Right lung (tissue), 5 donors: ENCODE results near the gene PBX4. TPM values are rescaled to one million over a fixed set of nuclear protein-coding genes. Genes with fewer than 3 reads are reported as not detected.
A peak's percentile ranks its signal among the peaks of the same experiment; 100 is the strongest.

Experiments used
- DNase-seq, 2 donors: peaks; one replicate each; pipeline ENCODE4 v3.0.0-alpha.2; 2013
- polyA plus RNA-seq, 5 donors: library from polyadenylated mRNA; unstranded; fragments of 120-200 nt; gene quantifications; one replicate each; pipeline versions ENCODE4 v1.2.1 to v1.2.3, GENCODE V29; 2013; ENCODE audit warnings: inconsistent platforms in 1 of 5, low replicate concordance in 1 of 5; ENCODE audit not compliant: insufficient read length in 5 of 5, insufficient read depth in 1 of 5

PBX4 gene
- polyA plus RNA-seq, 5 donors: 12.0 to 23.5 (median 17.4) TPM

DNA sequence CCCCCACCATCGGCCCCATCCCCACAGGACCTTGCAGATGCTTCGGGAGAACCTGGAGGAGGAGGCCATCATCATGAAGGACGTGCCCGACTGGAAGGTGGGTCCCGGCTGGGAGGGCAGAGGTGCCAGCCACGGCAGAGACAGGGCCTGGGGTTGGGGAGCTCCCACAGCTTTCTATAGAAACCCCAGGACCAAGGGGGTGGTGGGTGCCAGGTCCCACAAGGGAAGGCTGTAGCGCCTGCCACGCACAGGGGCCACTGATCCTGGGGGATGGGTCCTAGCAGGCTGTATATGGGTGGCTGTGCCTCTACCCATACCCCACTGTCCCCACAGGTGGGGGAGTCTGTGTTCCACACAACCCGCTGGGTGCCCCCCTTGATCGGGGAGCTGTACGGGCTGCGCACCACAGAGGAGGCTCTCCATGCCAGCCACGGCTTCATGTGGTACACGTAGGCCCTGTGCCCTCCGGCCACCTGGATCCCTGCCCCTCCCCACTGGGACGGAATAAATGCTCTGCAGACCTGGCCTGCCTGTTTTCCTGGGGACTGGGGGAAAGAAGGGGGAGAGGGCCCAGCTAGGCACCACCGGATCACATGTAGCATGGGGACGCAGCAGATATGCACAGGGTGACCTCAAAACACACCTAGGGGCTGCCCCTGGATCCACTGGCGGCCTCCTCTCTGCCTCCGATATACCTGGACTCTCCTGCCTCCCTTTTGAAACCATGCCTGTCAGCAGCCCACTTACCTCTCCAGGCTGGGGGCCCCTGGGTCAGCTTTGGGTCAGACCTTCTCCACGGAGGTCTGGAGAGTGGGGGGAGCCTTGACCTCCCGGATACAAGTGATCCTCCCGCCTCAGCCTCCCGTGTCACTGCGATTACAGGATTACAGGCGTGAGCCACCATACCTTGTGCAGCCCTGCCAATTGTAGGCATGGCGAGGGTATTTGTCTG, 90.5 kb downstream of the PBX4 start:
- no peak for DNase-seq

- no peak for DNase-seq
These were observed 91.2 kb downstream of the PBX4 start for GRCh38 chr19:19527371-19527656.

DNA sequence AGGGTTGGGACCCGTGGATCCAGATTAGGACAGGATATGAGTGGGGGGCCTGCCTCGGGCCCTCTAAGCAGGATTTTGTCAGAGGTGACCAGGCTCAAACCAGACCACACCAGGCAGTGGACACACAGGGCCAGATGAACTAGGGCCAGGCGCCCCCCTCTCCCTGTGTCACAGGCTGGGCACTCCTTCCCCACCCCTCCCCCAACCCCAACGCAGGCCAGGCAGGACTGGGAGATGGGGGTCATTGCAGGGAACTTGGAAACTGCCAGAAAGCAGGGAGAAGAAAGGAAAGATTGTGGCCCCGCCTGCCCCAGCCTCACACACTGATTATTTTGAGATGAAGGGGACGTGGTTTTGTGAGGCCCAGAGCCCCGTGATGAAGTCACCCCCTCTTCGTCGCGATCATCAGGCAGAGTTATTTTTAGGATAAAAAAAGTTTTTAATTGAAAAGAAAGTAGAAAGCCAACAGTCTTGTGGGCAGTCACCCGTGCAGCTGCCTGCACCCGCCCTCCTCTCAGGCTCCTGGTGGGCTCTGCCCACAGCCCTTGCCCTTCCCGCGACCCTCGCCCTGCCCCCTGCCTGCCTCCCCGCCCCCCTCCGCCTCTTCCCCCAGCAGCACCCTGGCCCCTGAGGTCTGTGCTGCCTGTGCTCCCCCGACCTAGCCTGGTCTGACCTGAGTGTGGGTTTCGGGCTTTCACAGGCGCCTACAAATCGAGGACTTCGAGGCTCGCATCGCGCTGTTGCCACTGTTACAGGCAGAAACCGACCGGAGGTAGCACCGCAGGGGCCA, 91.7 kb downstream of the PBX4 start:
- no peak for DNase-seq

DNA sequence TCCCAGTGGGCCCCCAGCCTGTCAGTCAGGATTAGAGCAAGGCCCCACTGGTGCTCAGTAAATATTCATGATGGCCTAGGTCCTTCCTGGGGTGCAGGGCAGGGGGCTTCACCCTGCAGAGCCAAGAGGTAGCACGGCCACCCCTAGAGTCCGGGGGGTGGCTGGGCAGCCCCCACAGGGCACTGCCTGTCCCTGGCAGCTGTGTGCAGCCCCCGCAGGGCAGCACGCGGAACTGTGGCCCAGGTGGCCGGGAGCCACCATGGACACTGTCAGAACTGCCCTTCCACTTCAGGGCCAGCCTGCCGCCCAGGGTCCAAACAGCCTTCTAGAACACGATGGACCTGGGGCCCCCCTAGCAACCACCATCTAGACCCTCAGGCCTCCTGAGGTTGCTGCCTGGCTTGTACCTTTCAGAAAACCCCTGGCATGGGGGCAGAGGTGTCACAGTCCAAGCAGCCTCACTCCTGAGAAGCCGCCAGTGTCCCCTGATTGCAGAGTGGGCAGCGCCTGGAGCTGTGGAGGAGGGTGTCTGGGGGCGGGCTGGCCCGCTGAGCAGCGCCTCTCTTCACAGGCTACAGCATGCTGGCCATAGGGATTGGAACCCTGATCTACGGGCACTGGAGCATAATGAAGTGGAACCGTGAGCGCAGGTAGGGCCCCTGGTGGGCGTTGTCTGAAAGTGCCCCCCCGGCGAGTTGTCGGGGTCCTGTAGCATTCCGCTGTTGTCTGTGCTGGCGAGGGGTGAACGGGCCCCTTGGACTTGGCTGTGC, 92.7 kb downstream of the PBX4 start:
- DNase-seq: no peak

- DNase-seq: no peak
These were observed 94.4 kb downstream of the PBX4 start for GRCh38 chr19:19524053-19524452.

- DNase-seq: no peak
These were observed 95.3 kb downstream of the PBX4 start for GRCh38 chr19:19523177-19523576.

GRCh38 chr19:19520989-19521388, 97.5 kb downstream of the PBX4 start:
- DNase-seq: no peak

- DNase-seq: no peak
These were observed 101.3 kb downstream of the PBX4 start for GRCh38 chr19:19517235-19517619.

- peak; percentile 93 to 94 for DNase-seq
These were observed 102.6 kb downstream of the PBX4 start, which contains the start of gene NDUFA13 for GRCh38 chr19:19515642-19516519. NDUFA13 (plus strand) TSS chr19:19516225; CDS start chr19:19516239, 14 bp downstream.

GRCh38 chr19:19514881-19515641, 103.4 kb downstream of the PBX4 start, which contains the start of gene TSSK6:
TSSK6 (minus strand) TSS chr19:19515548; CDS start chr19:19515427, 121 bp downstream.
- no peak for DNase-seq

- DNase-seq: peak; percentile 72 to 81
These were observed 104.3 kb downstream of the PBX4 start for GRCh38 chr19:19514215-19514657.

GRCh38 chr19:19513682-19514081, 104.8 kb downstream of the PBX4 start:
- no peak for DNase-seq

Other genes starting within 250 kb of the PBX4 start
- 10 to 100 TPM; 33.1 to 57.9 (median 43.8) TPM for gene GATAD2A, start 213.0 kb downstream of the PBX4 start, polyA plus RNA-seq
- 1 to 10 TPM in 3 of 5 donors, under 1 TPM in 2; 0.69 to 1.6 (median 1.2) TPM for gene TSSK6, start 103.1 kb downstream of the PBX4 start, polyA plus RNA-seq
- gene NDUFA13, start 102.5 kb downstream of the PBX4 start, polyA plus RNA-seq: 100 to 1,000 TPM; 177 to 282 (median 180) TPM
- 10 to 100 TPM; 10.1 to 14.8 (median 11.6) TPM for gene YJEFN3, start 89.8 kb downstream of the PBX4 start, polyA plus RNA-seq
- gene CILP2, start 80.4 kb downstream of the PBX4 start, polyA plus RNA-seq: 1 to 10 TPM in 1 of 5 donors, under 1 TPM in 4; 0.16 to 1.0 (median 0.35) TPM
- 10 to 100 TPM; 36.2 to 59.3 (median 46.2) TPM for gene LPAR2, start 9.5 kb upstream of the PBX4 start, polyA plus RNA-seq
- gene GMIP, start 25.0 kb upstream of the PBX4 start, polyA plus RNA-seq: 10 to 100 TPM in 1 of 5 donors, 1 to 10 TPM in 4; 7.0 to 11.9 (median 9.1) TPM
- gene ATP13A1, start 45.0 kb upstream of the PBX4 start, polyA plus RNA-seq: 10 to 100 TPM; 35.2 to 54.0 (median 46.6) TPM
- 10 to 100 TPM; 10.6 to 16.5 (median 12.5) TPM for gene ZNF101, start 50.2 kb upstream of the PBX4 start, polyA plus RNA-seq
- 10 to 100 TPM in 4 of 5 donors, 1 to 10 TPM in 1; 9.5 to 15.5 (median 13.0) TPM for gene ZNF14, start 114.4 kb upstream of the PBX4 start, polyA plus RNA-seq
- 10 to 100 TPM; 30.3 to 44.6 (median 36.8) TPM for gene ZNF506, start 203.1 kb upstream of the PBX4 start, polyA plus RNA-seq
- 10 to 100 TPM; 20.2 to 43.0 (median 39.8) TPM for gene ZNF253, start 247.2 kb upstream of the PBX4 start, polyA plus RNA-seq